Gastrocnemius medialis (tissue), 4 donors: ENCODE results near the gene GNB3. TPM values are rescaled to one million over a fixed set of nuclear protein-coding genes. Genes with fewer than 3 reads are reported as not detected.
A peak's percentile ranks its signal among the peaks of the same experiment; 100 is the strongest.

ENCODE experiments used
- ATAC-seq, 2 donors: fragments of 150-250 bp; one replicate each; pipeline ENCODE4 v1.9.1; 2016
- DNase-seq, 2 donors: peaks; one replicate each; pipeline ENCODE4 v3.0.0-alpha.2; 2019
- H3K27ac ChIP-seq, 4 donors: fragments of 200-600 bp; sonication (generic); 1 replicate in 1 of 4; 2 replicates in 3 of 4; pipeline ENCODE4 v1.5.1; 2016 to 2018; ENCODE audit warnings: mild to moderate bottlenecking in 2 of 4, moderate library complexity in 1 of 4
- H3K27me3 ChIP-seq, 3 donors: fragments of 200-600 bp; sonication (generic) in 2 of 3; 1 replicate in 1 of 3; 2 replicates in 2 of 3; pipeline versions ENCODE4 v1.5.1 to v1.6.0; 2016 to 2019; ENCODE audit warnings: mild to moderate bottlenecking in 1 of 3, moderate library complexity in 1 of 3
- H3K36me3 ChIP-seq, 2 donors: fragments of 200-600 bp; sonication (generic) in 1 of 2; one replicate each; pipeline ENCODE4 v1.5.1; 2017 to 2018
- H3K4me1 ChIP-seq, 2 donors: fragments of 200-600 bp; sonication (generic) in 1 of 2; one replicate each; pipeline ENCODE4 v1.5.1; 2016 to 2017; ENCODE audit warnings: mild to moderate bottlenecking in 2 of 2
- H3K4me3 ChIP-seq, 4 donors: fragments of 200-600 bp; sonication (generic) in 3 of 4; 1 replicate in 1 of 4; 2 replicates in 3 of 4; pipeline ENCODE4 v1.5.1; 2016 to 2019; ENCODE audit warnings: mild to moderate bottlenecking in 2 of 4
- H3K9me3 ChIP-seq, 3 donors: fragments of 200-600 bp; sonication (generic) in 2 of 3; 1 replicate in 1 of 3; 2 replicates in 2 of 3; pipeline ENCODE4 v1.5.1; 2016 to 2019
- CTCF ChIP-seq, 5 experiments: fragments of 450-650 bp in 3 of 5; fragments of 200-600 bp in 2 of 5; sonication (generic) in 2 of 5; IDR thresholded peaks in 4 of 5; conservative IDR thresholded peaks in 1 of 5; 1 replicate in 4 of 5; 2 replicates in 1 of 5; pipeline ENCODE4 v1.5.1; 2016 to 2019; ENCODE audit warnings: antibody characterized with exemption in 5 of 5, mild to moderate bottlenecking in 3 of 5, moderate library complexity in 3 of 5
- POLR2A ChIP-seq, 2 donors: fragments of 450-650 bp; IDR thresholded peaks; one replicate each; pipeline ENCODE4 v1.6.1; 2017; ENCODE audit warnings: antibody characterized with exemption in 2 of 2, mild to moderate bottlenecking in 2 of 2, moderate library complexity in 2 of 2
- in situ Hi-C, 4 donors: fragments of 200-750 bp; cut with MboI; loops; one replicate each; pipeline versions ENCODE4 v1.15.0 to v1.8.0; 2017; ENCODE audit warnings: low sequenced_read_pairs in 4 of 4
- intact Hi-C: fragments of 100-400 bp; cut with DNase I; formaldehyde crosslinking; loops from one replicate; pipeline ENCODE4 v1.15.1; 2023; ENCODE audit warnings: low total_unique reads
- total RNA-seq, 4 donors: library from RNA; depleted of rRNA; stranded (reverse); fragments of >200 nt; gene quantifications; one replicate each; pipeline versions ENCODE4 v1.1.0 to v1.2.3, GENCODE V29; 2016

GNB3 gene
- total RNA-seq, 4 donors from 2014 or later, result not detected

- Histone ChIP-seq H3K27me3 (no peaks in the 10 kb centered on the region), H3K4me3 (no peak overlapping the region), H3K9me3 (no peaks in the 10 kb centered on the region), H3K36me3 (no peaks in the 10 kb centered on the region), H3K4me1 (peaks cover 0 to 6% of the 10 kb centered on the region in 2 donors), H3K27ac (no peak overlapping the region)
- TF ChIP-seq CTCF (IDR thresholded peaks at IDR 0.05 in 4 of 5, conservative IDR thresholded peaks at IDR 0.05 in 1 of 5) (no peak), POLR2A (IDR thresholded peaks at IDR 0.05) (no peak)
- in situ Hi-C loops (loop anchor here in 1 of 4 donors (10.0 kb wide), 1 partner anchor 113 kb away; no protein-coding TSS in a partner anchor), intact Hi-C loops (no loop called here)
- DNase-seq, result no peak
- no peak for ATAC-seq
These were observed 7.0 kb downstream of the GNB3 start for GRCh38 chr12:6847676-6848075.

GRCh38 chr12:6849427-6849826 lies 8.7 kb downstream of the GNB3 start:
- H3K27me3 ChIP-seq, result no peaks in the 10 kb centered on the region
- in situ Hi-C loops (loop anchor here in 1 of 4 donors (10.0 kb wide), 1 partner anchor 115 kb away; no protein-coding TSS in a partner anchor), intact Hi-C loops (no loop called here)
- no peaks in the 10 kb centered on the region for H3K36me3 ChIP-seq
- H3K9me3 ChIP-seq, result no peaks in the 10 kb centered on the region
- no peak for ATAC-seq
- H3K4me3 ChIP-seq, result no peak overlapping the region
- TF ChIP-seq CTCF (IDR thresholded peaks at IDR 0.05 in 4 of 5, conservative IDR thresholded peaks at IDR 0.05 in 1 of 5) (no peak), POLR2A (IDR thresholded peaks at IDR 0.05) (no peak)
- no peak for DNase-seq
- H3K27ac ChIP-seq, result no peak overlapping the region
- peaks cover 13 to 17% of the 10 kb centered on the region in 2 donors for H3K4me1 ChIP-seq

- H3K4me1 ChIP-seq, result peaks cover 13 to 17% of the 10 kb centered on the region in 2 donors
- no peak for ATAC-seq
- no peaks in the 10 kb centered on the region for H3K36me3 ChIP-seq
- no peaks in the 10 kb centered on the region for H3K9me3 ChIP-seq
- H3K27ac ChIP-seq, result no peak overlapping the region
- in situ Hi-C loops (loop anchor here in 1 of 4 donors (10.0 kb wide), 1 partner anchor 115 kb away; no protein-coding TSS in a partner anchor), intact Hi-C loops (loop anchor here (10.0 kb wide), 1 partner anchor 295 kb away; the partner anchor contains the start of gene IFFO1)
- H3K4me3 ChIP-seq, result no peak overlapping the region
- DNase-seq, result no peak
- TF ChIP-seq POLR2A (IDR thresholded peaks at IDR 0.05) (no peak), CTCF (IDR thresholded peaks at IDR 0.05 in 4 of 5, conservative IDR thresholded peaks at IDR 0.05 in 1 of 5) (no peak)
- H3K27me3 ChIP-seq, result no peaks in the 10 kb centered on the region
These were observed 9.3 kb downstream of the GNB3 start for GRCh38 chr12:6849976-6850560.

GRCh38 chr12:6850796-6851152 lies 10.0 kb downstream of the GNB3 start:
- TF ChIP-seq POLR2A (IDR thresholded peaks at IDR 0.05) (no peak), CTCF (IDR thresholded peaks at IDR 0.05 in 4 of 5, conservative IDR thresholded peaks at IDR 0.05 in 1 of 5) (no peak)
- in situ Hi-C loops (no loop called here), intact Hi-C loops (loop anchor here (1.0 to 10.0 kb wide), 3 partner anchors 97 to 296 kb away; partner anchors contain the start of genes COPS7A, IFFO1 and MLF2)
- Histone ChIP-seq H3K36me3 (peaks cover 0 to 4% of the 10 kb centered on the region in 2 donors), H3K27me3 (no peaks in the 10 kb centered on the region), H3K4me1 (peaks cover 13 to 17% of the 10 kb centered on the region in 2 donors), H3K4me3 (peak overlapping the region; percentile 47 to 83 (median 72)), H3K9me3 (no peaks in the 10 kb centered on the region), H3K27ac (peak overlapping the region; percentile 86 to 97 (median 92))
- DNase-seq, result no peak
- ATAC-seq, result no peak
